WTC11 (cell line): Measurements from ENCODE around the gene KSR1. TPM values are rescaled to one million over a fixed set of nuclear protein-coding genes. Genes with fewer than 3 reads are reported as not detected.

ENCODE experiments used
- ATAC-seq: fragments of 200-7000 bp; cut with Tn5 transposase; 2 replicates; pipeline ENCODE4 v1.10.0; 2021; ENCODE audit warnings: mild to moderate bottlenecking, moderate library complexity
- CTCF ChIA-PET: fragments of 300-600 bp; sonication (Branson Sonifier 250); formaldehyde crosslinking; loops from one replicate; lab custom pipeline; 2021; ENCODE audit warnings: antibody characterized with exemption; lab: Charles Lee
- POLR2A ChIA-PET: fragments of 350-600 bp; sonication (Branson Sonifier 250); formaldehyde crosslinking; loops from one replicate; lab custom pipeline; 2021; ENCODE audit warnings: antibody characterized with exemption; lab: Charles Lee
- DNase-seq: peaks from one replicate; pipeline ENCODE4 v3.0.0; 2021; ENCODE audit warnings: low spot score
- H3K27ac Mint-ChIP-seq: 2 replicates; pipeline ENCODE4 v1.8.0; 2021; ENCODE audit warnings: mixed read lengths
- H3K27me3 Mint-ChIP-seq: 2 replicates; pipeline ENCODE4 v1.8.0; 2021; ENCODE audit warnings: low read depth, mild to moderate bottlenecking, moderate library complexity, mixed read lengths
- H3K36me3 Mint-ChIP-seq: 2 replicates; pipeline ENCODE4 v1.8.0; 2021; ENCODE audit warnings: mixed read lengths
- H3K4me1 Mint-ChIP-seq: 2 replicates; pipeline ENCODE4 v1.8.0; 2022; ENCODE audit warnings: mixed read lengths
- H3K4me3 Mint-ChIP-seq: 2 replicates; pipeline ENCODE4 v1.8.0; 2021; ENCODE audit warnings: mild to moderate bottlenecking, moderate library complexity, mixed read lengths
- H3K9me3 Mint-ChIP-seq: 2 replicates; pipeline ENCODE4 v1.8.0; 2021; ENCODE audit warnings: mixed read lengths
- ATF1 ChIP-seq: sonication (generic); formaldehyde crosslinking; IDR thresholded peaks from 2 replicates; pipeline ENCODE4 v1.8.1; 2023; ENCODE audit warnings: mild to moderate bottlenecking, moderate library complexity, missing genetic modification reagents
- E2F1 ChIP-seq: sonication (generic); formaldehyde crosslinking; IDR thresholded peaks from 2 replicates; pipeline ENCODE4 v1.8.0; 2022; ENCODE audit warnings: mild to moderate bottlenecking, missing genetic modification reagents
- ELF4 ChIP-seq: sonication (generic); formaldehyde crosslinking; IDR thresholded peaks from 2 replicates; pipeline ENCODE4 v1.8.1; 2022; ENCODE audit warnings: low read depth, mild to moderate bottlenecking, moderate library complexity, missing genetic modification reagents
- ESRRA ChIP-seq: sonication (generic); formaldehyde crosslinking; IDR thresholded peaks from 2 replicates; pipeline ENCODE4 v1.8.1; 2022; ENCODE audit warnings: mild to moderate bottlenecking, missing genetic modification reagents, borderline replicate concordance
- FOXP1 ChIP-seq: sonication (generic); formaldehyde crosslinking; IDR thresholded peaks from 2 replicates; pipeline ENCODE4 v1.8.0; 2022; ENCODE audit warnings: missing genetic modification reagents, mild to moderate bottlenecking, moderate library complexity, borderline replicate concordance
- GABPB1 ChIP-seq: sonication (generic); formaldehyde crosslinking; IDR thresholded peaks from 2 replicates; pipeline ENCODE4 v1.8.1; 2023; ENCODE audit warnings: mild to moderate bottlenecking, missing genetic modification reagents
- IRF1 ChIP-seq: sonication (generic); formaldehyde crosslinking; IDR thresholded peaks from 2 replicates; pipeline ENCODE4 v1.8.0; 2023; ENCODE audit warnings: missing genetic modification reagents
- MYBL2 ChIP-seq: sonication (generic); formaldehyde crosslinking; IDR thresholded peaks from 2 replicates; pipeline ENCODE4 v1.8.1; 2023; ENCODE audit warnings: mild to moderate bottlenecking, moderate library complexity, missing genetic modification reagents
- NFATC4 ChIP-seq: fragments of 250-450 bp; sonication (Bioruptor Pico); IDR thresholded peaks from 2 replicates; pipeline ENCODE4 v1.9.0; 2021; ENCODE audit warnings: mild to moderate bottlenecking
- NFE2L1 ChIP-seq: sonication (generic); formaldehyde crosslinking; IDR thresholded peaks from 2 replicates; pipeline ENCODE4 v1.8.1; 2023; ENCODE audit warnings: missing genetic modification reagents
- RELA ChIP-seq: sonication (generic); formaldehyde crosslinking; IDR thresholded peaks from 2 replicates; pipeline ENCODE4 v1.8.1; 2022; ENCODE audit warnings: missing genetic modification reagents, mild to moderate bottlenecking, borderline replicate concordance
- SMAD3 ChIP-seq: sonication (generic); formaldehyde crosslinking; IDR thresholded peaks from 2 replicates; pipeline ENCODE4 v1.8.0; 2022; ENCODE audit warnings: missing genetic modification reagents, mild to moderate bottlenecking, borderline replicate concordance
- TCF7 ChIP-seq: sonication (generic); formaldehyde crosslinking; IDR thresholded peaks from 2 replicates; pipeline ENCODE4 v1.8.0; 2022; ENCODE audit warnings: mild to moderate bottlenecking, low read depth, missing genetic modification reagents, moderate library complexity
- TEAD1 ChIP-seq: sonication (generic); formaldehyde crosslinking; IDR thresholded peaks from 2 replicates; pipeline ENCODE4 v1.8.0; 2022; ENCODE audit warnings: mild to moderate bottlenecking, missing genetic modification reagents
- TEAD4 ChIP-seq: sonication (generic); formaldehyde crosslinking; IDR thresholded peaks from 2 replicates; pipeline ENCODE4 v1.8.0; 2022; ENCODE audit warnings: mild to moderate bottlenecking, missing genetic modification reagents
- USF1 ChIP-seq: sonication (generic); formaldehyde crosslinking; IDR thresholded peaks from 2 replicates; pipeline ENCODE4 v1.8.0; 2022; ENCODE audit warnings: mild to moderate bottlenecking, missing genetic modification reagents
- ZNF219 ChIP-seq: sonication (generic); formaldehyde crosslinking; IDR thresholded peaks from 2 replicates; pipeline ENCODE4 v1.8.0; 2023; ENCODE audit warnings: missing genetic modification reagents, mild to moderate bottlenecking, borderline replicate concordance
- ZNF281 ChIP-seq: sonication (generic); formaldehyde crosslinking; IDR thresholded peaks from 2 replicates; pipeline ENCODE4 v1.8.0; 2023; ENCODE audit warnings: mild to moderate bottlenecking, missing genetic modification reagents
- ZNF396 ChIP-seq: fragments of 250-450 bp; sonication (Bioruptor Pico); IDR thresholded peaks from 2 replicates; pipeline ENCODE4 v1.8.0; 2021; ENCODE audit warnings: mild to moderate bottlenecking, moderate library complexity, borderline replicate concordance
- total RNA-seq: library from RNA; stranded (reverse); gene quantifications from 3 replicates; pipeline ENCODE4 v1.2.3, GENCODE V29; 2021

The KSR1 gene
- total RNA-seq, 1 experiment from 2014 or later, result 45.5 TPM

GRCh38 chr17:27576477-27577083 lies 120.3 kb downstream of the KSR1 start:
- Mint-ChIP-seq H3K4me1 (peaks cover 56% of the 10 kb centered on the region), H3K4me3 (no peak overlapping the region), H3K9me3 (no peaks in the 10 kb centered on the region)
- DNase-seq (no peak), ATAC-seq (no peak)
- CTCF ChIA-PET, result interaction anchor here (1.1 to 2.5 kb wide), 5 partner anchors 8 to 121 kb away, joined by 3 to 9 read pairs (median 6); partner anchors contain the start of gene KSR1
- TF ChIP-seq GABPB1 (CRISPR knock-in tag) (peak; percentile 91), SMAD3 (CRISPR knock-in tag) (no peak), TEAD1 (CRISPR knock-in tag) (no peak)
- TF ChIP-seq, all 79 proteins: peak for 1
- H3K36me3 Mint-ChIP-seq, result no peaks in the 10 kb centered on the region
- no peaks in the 10 kb centered on the region for H3K27me3 Mint-ChIP-seq
- POLR2A ChIA-PET, result interaction anchor here (1.1 kb wide), 1 partner anchor 118 kb away, joined by 4 read pairs; no protein-coding TSS in a partner anchor
- H3K27ac Mint-ChIP-seq, result peak overlapping the region; percentile 84; the same call in 1 of the 2 replicates

GRCh38 chr17:27577121-27577761 lies 121.0 kb downstream of the KSR1 start:
- Mint-ChIP-seq H3K27ac (no peak overlapping the region), H3K4me3 (no peak overlapping the region), H3K36me3 (no peaks in the 10 kb centered on the region), H3K27me3 (no peaks in the 10 kb centered on the region), H3K9me3 (no peaks in the 10 kb centered on the region), H3K4me1 (peaks cover 53% of the 10 kb centered on the region)
- ChIA-PET CTCF (interaction anchor here (1.1 to 2.5 kb wide), 5 partner anchors 8 to 121 kb away, joined by 3 to 9 read pairs (median 6); partner anchors contain the start of gene KSR1), POLR2A (interaction anchor here (1.1 kb wide), 1 partner anchor 119 kb away, joined by 4 read pairs; no protein-coding TSS in a partner anchor)
- ATAC-seq (peak; percentile 23; the same call in 1 of the 2 replicates), DNase-seq (peak; percentile 35)
- no peak for TF ChIP-seq IRF1 (CRISPR knock-in tag)
- TF ChIP-seq ZNF396, result no peak
- TF ChIP-seq TCF7, result no peak
- TF ChIP-seq TEAD4, result no peak
- TF ChIP-seq E2F1 (CRISPR knock-in tag), result no peak
- TF ChIP-seq FOXP1 (CRISPR knock-in tag), result no peak
- TF ChIP-seq ESRRA, result no peak
- no peak for TF ChIP-seq NFE2L1 (CRISPR knock-in tag)
- no peak for TF ChIP-seq ZNF219 (CRISPR knock-in tag)
- TF ChIP-seq USF1 (CRISPR knock-in tag), result no peak

GRCh38 chr17:27577884-27578717 lies 121.9 kb downstream of the KSR1 start:
- ATAC-seq (no peak), DNase-seq (no peak)
- H3K9me3 Mint-ChIP-seq, result no peaks in the 10 kb centered on the region
- POLR2A ChIA-PET, result no interaction called here
- peak overlapping the region; percentile 69 for H3K27ac Mint-ChIP-seq
- no peaks in the 10 kb centered on the region for H3K27me3 Mint-ChIP-seq
- no peak overlapping the region for H3K4me3 Mint-ChIP-seq
- TF ChIP-seq TCF7, result no peak
- TF ChIP-seq NFATC4 (CRISPR knock-in tag), result no peak
- TF ChIP-seq RELA (CRISPR knock-in tag), result no peak
- TF ChIP-seq USF1 (CRISPR knock-in tag), result no peak
- no peak for TF ChIP-seq MYBL2 (CRISPR knock-in tag)
- no peak for TF ChIP-seq E2F1 (CRISPR knock-in tag)
- TF ChIP-seq ELF4 (CRISPR knock-in tag), result no peak
- no peak for TF ChIP-seq ATF1 (CRISPR knock-in tag)
- no peak for TF ChIP-seq ZNF281
- TF ChIP-seq TEAD1 (CRISPR knock-in tag), result no peak
- TF ChIP-seq, all 79 proteins: peak for 0
- Mint-ChIP-seq H3K36me3 (peaks cover 2% of the 10 kb centered on the region; the same call in 1 of the 2 replicates), H3K4me1 (peaks cover 45% of the 10 kb centered on the region)
- CTCF ChIA-PET, result interaction anchor here (1.0 to 2.5 kb wide), 6 partner anchors 9 to 25 kb away, joined by 3 to 9 read pairs (median 6); no protein-coding TSS in a partner anchor
